GM18870 (cell line): ENCODE measurements around the gene DIDO1.

Source experiments
- ATAC-seq: cut with Tn5 transposase; IDR thresholded peaks from one replicate; pipeline ENCODE4 v1.9.1; 2021; ENCODE audit warnings: moderate library complexity; ENCODE audit not compliant: unreplicated experiment

Gene DIDO1

DNA sequence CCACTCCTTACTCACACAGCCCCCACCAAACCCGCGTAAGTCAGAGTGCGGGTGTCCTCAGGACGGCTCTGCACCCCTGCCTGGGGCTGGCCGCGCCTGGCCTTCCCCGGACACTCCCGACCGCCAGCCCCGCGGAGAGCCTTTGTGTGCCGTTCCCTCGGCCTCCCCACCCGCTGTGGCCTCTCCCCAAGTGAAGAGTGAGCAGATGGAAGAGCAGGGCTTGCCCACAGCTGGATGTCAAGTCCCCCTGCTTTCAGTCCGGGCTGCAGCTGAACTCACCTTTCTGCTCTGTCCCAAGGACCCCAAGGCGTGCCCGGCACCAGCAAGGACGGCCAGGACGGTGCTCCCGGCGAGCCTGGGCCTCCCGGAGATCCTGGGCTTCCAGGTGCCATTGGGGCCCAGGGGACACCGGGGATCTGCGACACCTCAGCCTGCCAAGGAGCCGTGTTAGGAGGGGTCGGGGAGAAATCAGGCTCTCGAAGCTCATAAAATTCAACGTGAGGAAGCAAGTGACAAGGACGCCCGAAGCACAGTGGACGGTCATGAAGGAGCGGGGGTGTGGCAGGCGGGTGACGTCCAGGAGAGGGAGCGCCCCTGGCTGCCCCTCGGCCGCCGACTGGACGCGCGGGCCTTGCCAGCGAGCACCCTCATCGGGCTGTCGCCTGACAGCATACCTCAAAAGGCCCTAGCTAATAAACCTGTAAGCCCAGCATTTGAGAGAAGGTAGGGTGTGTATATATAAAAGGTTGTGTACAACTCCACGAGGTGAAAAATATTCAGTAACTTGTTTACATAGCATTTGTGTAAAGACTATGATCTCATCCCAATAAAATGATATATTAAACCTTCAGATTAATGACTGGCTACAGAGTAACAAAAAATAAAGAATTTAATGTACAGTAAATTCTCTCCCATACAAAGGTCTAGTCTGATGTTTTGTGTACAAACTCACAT is 85.8 kb downstream of the DIDO1 start:
- ATAC-seq: no peak

DNA sequence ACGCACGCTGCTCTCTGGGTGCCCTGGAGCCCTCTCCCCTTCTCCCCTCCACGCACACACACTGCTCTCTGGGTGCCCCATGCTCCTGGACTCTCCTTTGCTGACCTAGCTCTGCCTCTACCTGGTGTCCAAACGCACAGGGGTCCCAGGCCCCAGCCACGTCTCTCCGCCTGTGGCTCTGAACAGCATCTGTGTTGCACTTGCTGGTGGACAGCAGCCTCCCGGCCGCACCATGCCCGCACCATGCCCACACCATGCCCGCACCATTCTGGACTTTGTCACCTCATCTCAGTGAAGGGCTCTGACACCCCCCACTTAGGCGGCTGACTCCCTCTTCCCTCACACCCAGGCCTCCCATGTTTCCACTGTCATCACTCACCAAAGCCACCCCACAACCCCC is 86.5 kb downstream of the DIDO1 start:
- no peak for ATAC-seq

GRCh38 chr20:62839261-62839660 is 87.0 kb downstream of the DIDO1 start:
- ATAC-seq: no peak

DNA sequence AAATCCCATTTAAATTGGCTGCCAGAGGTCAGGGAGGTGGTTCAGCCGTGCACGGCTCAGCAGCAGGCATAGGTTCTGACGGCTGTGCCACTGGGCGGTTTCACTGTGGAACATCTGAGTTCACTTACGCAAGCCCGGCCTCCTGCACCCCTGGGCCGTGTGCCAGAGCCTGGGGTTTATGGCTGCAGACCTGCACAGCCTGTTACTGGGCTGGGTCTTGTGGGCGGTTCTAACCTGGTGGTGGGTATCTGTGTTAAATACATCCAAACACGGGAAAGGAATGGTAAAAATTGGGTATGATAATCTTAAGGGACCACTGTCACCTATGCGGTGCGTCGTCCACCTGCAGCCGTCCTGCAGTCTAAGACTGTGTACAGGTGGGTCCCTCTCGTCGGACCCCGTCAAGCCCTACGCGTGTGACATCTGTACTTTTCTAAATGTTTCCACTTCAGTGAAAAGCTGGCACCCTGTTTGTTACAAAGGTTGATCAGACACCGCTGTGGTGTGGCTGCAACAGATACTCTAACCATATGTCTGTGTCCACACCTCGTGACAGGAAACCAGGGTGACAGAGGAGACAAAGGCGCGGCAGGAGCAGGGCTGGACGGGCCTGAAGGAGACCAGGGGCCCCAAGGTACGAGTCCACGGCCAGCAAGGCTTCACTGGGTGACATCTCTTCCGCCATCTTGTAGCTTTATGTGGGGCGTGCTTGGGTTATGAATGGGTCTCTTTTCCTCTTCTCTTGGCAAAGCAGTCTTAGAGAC is 88.0 kb downstream of the DIDO1 start:
- ATAC-seq: peak; percentile 43

DNA sequence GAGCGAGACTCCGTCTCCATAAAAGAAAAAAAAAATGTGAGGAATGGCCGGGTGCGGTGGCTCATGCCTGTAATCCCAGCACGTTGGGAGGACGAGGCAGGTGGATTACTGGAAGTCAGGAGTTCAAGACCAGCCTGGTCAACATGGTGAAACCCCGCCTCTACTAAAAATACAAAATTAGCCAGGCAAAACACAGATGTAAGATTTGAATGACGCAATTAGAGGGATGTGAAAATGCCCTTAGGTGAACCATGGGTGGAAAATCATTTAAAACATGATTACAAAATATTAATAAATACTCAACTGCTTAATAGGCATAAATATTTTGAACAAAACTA is 88.5 kb downstream of the DIDO1 start:
- peak; percentile 31 for ATAC-seq

GRCh38 chr20:62836967-62837490 is 89.3 kb downstream of the DIDO1 start:
- no peak for ATAC-seq

DNA sequence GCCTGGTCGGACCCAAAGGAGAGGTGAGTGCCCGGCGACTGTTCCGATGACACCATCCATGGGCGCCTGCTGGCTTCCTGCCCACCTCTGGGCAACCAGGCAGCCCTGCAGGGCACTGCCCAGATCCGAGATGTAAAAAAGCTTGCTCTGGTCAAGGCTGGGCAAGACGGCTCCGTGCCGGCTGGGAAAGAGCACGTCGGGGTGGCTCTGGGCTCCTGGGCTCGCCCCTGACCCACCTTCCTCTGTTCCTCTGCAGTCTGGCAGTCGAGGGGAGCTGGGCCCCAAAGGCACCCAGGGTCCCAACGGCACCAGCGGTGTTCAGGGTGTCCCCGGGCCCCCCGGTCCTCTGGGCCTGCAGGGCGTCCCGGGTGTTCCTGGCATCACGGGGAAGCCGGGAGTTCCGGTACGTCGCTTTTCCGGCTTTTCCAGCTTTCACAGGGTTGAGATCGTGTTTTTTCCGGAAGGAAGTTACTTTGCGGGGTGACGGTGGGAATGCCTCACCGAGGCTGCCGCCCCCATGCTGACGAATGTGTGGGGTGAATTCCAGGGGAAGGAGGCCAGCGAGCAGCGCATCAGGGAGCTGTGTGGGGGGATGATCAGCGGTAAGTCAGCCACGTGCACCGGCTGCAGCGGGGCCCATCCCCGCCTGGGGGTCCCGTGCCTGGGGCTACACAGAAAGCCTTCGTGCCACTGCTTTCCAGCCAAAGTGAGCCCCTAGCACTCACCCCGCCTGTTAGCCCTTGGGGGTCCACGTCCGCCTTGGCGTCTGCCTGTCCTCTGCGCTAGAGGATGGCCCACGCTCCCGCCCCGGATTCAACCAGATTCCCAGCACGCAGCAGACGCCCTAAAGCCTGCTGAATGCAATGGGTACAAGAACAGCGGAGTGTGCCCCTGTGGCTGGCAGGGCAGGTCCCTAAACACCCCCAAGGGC is 90.1 kb downstream of the DIDO1 start:
- no peak for ATAC-seq

DNA sequence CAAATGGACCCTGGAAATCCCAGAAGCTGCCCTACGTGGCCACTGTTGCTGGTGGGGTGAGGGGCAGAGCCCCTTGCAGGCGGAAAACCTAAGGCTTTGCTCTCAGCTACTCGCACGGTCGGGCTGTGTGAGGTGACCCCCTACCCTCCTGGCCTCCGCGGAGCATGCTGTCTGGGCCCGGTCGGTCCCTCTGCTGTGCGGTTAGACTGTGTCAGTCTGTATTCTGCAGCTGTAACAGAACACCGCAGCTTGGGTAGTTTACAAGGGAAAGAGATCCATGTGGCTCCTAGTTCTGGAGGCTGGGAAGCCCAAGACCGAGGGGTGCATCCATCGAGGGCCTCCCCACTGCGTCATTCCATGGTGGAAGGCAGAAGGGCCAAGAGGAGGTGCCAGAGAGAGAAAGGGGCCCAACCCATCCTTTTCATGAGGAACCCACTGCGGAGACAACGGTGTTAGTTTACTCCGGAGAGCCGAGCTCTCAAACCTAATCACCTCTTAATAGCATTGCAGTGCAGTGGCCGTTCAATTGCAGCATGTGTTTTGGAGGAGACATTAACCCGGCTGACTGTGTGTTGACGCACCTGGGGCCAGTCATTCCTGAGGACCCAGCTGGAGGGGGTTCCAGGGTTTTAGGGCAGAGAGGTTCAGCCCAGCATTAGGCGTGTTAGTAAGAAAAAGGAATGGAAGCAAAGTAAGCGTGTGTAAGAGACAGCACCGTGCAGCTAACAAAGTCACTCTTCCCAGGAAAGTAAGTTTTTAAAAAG is 91.2 kb downstream of the DIDO1 start:
- ATAC-seq: no peak

DNA sequence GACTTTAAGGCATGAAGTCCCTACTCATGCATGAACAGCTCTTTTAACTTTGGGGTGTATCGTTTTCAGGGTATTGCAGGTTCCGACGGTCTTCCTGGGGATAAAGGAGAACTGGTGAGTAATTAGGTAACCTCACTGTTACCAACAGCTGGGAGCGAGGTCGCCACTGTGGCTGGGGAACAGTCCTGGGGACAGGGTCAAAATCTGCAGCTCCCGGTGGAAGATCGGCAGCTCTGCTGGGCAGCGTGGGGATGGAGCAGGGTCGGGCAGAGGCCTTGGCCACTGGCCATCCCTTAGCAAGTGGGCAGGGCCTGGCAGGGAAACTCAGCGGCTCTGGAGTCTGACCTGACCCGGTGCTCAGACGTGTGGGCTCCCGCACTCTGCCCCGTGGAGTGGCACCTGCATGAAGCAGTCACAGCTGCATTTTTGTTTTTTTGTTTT is 93.3 kb downstream of the DIDO1 start:
- peak; percentile 28 for ATAC-seq

DNA sequence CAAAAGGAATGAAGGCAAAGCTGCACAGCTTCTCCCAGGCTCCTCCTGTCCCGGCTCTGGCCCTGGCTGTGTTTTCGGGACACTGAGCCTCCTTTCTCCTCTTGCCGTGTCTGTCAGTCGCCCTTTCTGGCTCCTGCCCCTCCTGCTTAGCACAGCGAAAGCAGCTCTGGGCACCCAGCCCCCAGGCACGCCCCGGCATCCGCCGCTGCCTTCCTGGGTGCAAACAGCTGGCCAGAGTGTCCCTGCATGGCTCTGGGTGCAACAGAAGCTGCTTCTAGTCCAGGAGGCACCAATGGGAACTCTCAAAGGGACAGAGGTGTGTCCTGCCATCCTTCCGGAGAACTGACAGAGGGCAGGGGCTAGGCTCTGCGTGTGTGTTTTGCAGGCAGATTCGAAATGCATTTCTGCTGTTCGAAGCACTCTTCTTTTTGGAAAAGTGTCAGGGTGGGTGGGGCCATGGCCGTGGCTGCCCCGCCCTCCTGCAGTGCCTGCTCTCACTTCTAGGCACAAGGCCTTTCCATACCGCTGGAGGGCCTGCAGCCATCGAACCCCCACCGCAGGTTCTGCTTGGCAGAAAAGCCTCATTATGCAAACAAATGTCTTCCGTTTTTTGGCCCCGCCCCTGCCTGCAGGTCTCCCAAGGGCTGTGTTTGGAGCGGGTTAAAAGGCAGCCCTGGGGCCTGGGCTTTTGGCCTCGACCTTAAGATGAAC is 93.9 kb downstream of the DIDO1 start:
- peak; percentile 62 for ATAC-seq

GRCh38 chr20:62831854-62832211 is 94.5 kb downstream of the DIDO1 start:
- no peak for ATAC-seq

DNA sequence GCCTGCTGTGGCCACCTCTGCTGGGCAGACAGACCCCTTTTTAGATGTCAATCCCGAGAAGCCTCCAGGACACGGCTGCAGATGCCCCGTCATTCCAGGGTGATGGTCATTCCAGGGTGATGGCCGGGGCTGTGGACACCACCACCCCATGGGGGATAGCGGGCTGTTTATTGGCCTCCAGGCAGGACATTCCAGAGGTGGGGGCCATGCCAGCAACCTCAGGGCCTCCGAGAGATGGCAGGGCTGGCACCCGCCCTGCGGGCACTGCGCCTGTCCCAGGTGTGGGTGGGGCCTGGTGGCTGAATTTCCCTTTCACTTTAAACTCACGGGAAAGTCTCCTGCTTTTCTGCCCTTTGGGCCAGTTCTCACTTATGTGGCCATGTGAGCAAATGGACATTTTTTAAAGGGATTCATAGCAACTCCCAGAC is 94.9 kb downstream of the DIDO1 start:
- ATAC-seq: no peak

- no peak for ATAC-seq
Measured at GRCh38 chr20:62830821-62831220, 95.5 kb downstream of the DIDO1 start.

GRCh38 chr20:62830251-62830650 is 96.1 kb downstream of the DIDO1 start:
- ATAC-seq: no peak

GRCh38 chr20:62829231-62830230 is 96.8 kb downstream of the DIDO1 start:
- no peak for ATAC-seq

DNA sequence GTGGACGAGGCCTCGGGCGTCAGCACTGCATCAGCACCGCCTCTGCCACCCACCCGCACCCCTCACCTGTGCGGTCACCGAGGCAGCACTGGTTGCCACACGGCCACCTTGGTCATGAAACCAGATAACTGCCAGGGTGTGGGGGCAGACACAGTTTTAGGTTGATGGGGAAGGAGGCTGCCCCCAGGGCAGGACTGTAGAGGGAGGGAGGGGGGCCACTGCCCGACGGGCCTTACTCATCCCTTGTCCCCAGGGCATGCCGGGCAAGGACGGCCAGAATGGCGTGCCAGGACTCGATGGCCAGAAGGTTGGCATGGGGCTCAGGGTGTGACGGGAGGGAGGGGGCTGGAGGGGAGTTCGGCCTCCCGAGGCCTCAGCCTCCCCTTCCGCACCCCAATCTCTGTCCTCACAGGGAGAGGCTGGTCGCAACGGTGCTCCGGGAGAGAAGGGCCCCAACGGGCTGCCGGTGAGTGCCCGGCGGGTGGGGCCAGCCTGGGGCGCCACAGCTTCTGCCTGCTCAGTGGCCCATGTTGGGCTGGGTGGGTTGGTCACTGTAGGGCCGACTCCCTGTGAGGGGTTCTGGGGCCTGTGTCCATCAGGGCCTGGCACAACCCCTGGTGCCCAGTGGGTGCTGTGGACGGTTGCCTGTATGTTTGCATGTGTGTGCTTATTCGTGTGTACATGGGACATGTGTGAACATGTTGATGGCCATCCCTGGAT is 97.6 kb downstream of the DIDO1 start:
- ATAC-seq: no peak

DNA sequence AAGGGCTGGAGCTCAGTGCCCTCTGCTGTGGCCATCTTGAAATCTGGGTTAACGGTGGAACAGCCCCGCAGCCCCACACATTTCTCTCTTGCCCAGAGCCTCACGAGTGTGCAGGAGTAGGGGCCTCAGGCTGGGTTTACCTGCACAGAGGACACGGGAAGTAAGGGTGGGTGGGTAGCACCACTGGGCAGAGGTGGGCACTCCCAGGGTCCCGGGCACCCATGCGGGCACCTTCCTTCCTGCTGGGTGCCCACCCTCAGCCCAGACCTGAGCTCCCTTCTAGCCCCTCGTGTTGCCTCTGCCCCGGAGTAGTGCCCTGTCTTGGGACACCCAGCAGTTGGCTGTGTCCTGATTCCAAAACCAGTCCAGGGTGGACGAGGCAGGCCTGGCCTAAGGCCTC is 98.3 kb downstream of the DIDO1 start:
- ATAC-seq: no peak
